ENCODE results near the gene ARMC7. TPM values are rescaled to one million over a fixed set of nuclear protein-coding genes. Genes with fewer than 3 reads are reported as not detected.
"Not testable (repeated sequence)": the region's sequence is repeated elsewhere in the genome, so short reads cannot be mapped to it uniquely, and the experiment has no call there.

ARMC7 gene
- total RNA-seq, 1 experiment from 2014 or later: 12.3 TPM

DNA sequence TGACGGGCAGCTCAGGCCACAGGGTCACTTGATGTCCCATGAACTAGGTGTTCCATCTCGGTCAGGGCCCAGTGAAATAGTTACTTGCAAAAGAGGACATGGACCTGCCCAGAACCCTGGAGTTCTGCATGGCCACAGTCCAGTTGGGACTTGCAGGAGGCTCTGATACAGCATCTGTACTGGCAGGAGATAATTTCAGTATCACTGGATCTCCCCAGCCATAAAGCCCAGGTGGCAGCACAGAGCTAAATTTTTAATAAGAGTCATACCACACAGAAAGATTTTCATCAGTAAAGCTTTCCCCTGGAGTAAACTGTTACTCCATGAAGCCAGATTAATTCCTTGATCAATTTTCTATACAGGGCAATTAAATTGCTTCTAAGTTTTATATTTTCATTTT is 40.0 kb upstream of the ARMC7 start:
- no TSS peak for BruUV-seq (replicated peaks)
- Histone ChIP-seq H3K4me3 (ENCODE audit: low read depth, low read length, poor library complexity, severe bottlenecking) (no peak overlapping the region), H3K36me3 (ENCODE audit: insufficient read depth, low read length, poor library complexity, severe bottlenecking) (no peaks in the 10 kb centered on the region), H3K27me3 (replicated peaks; ENCODE audit: insufficient read depth, low read depth, low read length, poor library complexity) (no peaks in the 10 kb centered on the region), H3K4me1 (ENCODE audit: insufficient read depth, low read length, poor library complexity, severe bottlenecking) (no peaks in the 10 kb centered on the region), H3K27ac (ENCODE audit: low read depth, low read length, poor library complexity, severe bottlenecking) (no peak overlapping the region), H3K9me3 (ENCODE audit: low read depth, low read length, poor library complexity, severe bottlenecking) (no peaks in the 10 kb centered on the region)
- no peak for DNase-seq (ENCODE audit: low spot score)
- intact Hi-C loops (cut with micrococcal nuclease; ENCODE audit: unreplicated experiment): no loop called here
- POLR2A ChIA-PET (ENCODE audit: low non-redundant PET): no interaction called here
- TF ChIP-seq EZH2 (IDR thresholded peaks at IDR 0.05; ENCODE audit: borderline replicate concordance, low read depth, low read length, poor library complexity, severe bottlenecking) (no peak), CTCF (conservative IDR thresholded peaks at IDR 0.05; ENCODE audit: low read depth, low read length) (peak; percentile 43)
- CTCF ChIA-PET: interaction anchor here (0.6 to 0.9 kb wide), 3 partner anchors 10 to 1468 kb away, joined by 3 to 9 read pairs (median 5); no protein-coding TSS in a partner anchor

DNA sequence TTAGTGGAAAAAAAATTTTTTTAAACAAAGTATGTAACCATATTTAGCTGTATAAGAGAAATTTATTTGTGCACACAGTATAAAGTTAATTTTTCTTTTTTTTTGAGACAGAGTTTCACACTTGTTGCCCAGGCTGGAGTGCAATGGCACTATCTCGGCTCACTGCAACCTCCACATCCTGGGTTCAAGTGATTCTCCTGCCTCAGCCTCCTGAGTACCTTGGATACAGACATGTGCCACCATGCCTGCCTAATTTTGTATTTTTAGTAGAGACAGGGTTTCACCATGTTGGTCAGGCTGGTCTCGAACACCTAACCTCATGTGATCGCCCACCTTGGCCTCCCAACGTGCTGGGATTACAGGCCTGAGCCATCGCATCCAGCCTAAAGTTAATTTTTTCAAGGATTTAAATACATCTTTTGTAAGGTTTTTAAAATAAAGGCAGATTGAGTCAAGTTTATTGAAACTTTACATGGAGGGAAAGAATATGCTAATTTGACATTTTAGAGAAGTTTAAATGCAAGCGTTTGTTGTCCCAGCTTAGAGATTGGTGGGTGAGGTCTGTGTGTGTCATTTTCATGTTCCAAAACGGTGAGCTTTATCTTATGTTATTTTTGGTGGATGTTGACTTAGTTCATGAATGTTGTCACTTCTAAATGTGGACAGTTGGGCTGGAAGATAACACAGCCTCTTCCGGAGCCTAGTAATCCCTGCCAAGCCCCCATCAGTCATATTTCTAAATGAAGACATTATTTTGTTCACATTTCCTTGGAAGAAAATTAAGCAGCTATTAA is 38.1 kb upstream of the ARMC7 start:
- DNase-seq (ENCODE audit: low spot score); POLR2A ChIA-PET (ENCODE audit: low non-redundant PET); H3K4me1 ChIP-seq (ENCODE audit: insufficient read depth, low read length, poor library complexity, severe bottlenecking); CTCF ChIA-PET; BruUV-seq (replicated peaks); H3K4me3 ChIP-seq (ENCODE audit: low read depth, low read length, poor library complexity, severe bottlenecking); H3K27ac ChIP-seq (ENCODE audit: low read depth, low read length, poor library complexity, severe bottlenecking); H3K36me3 ChIP-seq (ENCODE audit: insufficient read depth, low read length, poor library complexity, severe bottlenecking); H3K27me3 ChIP-seq (replicated peaks; ENCODE audit: insufficient read depth, low read depth, low read length, poor library complexity); intact Hi-C loops (cut with micrococcal nuclease; ENCODE audit: unreplicated experiment); H3K9me3 ChIP-seq (ENCODE audit: low read depth, low read length, poor library complexity, severe bottlenecking): not testable (repeated sequence)

DNA sequence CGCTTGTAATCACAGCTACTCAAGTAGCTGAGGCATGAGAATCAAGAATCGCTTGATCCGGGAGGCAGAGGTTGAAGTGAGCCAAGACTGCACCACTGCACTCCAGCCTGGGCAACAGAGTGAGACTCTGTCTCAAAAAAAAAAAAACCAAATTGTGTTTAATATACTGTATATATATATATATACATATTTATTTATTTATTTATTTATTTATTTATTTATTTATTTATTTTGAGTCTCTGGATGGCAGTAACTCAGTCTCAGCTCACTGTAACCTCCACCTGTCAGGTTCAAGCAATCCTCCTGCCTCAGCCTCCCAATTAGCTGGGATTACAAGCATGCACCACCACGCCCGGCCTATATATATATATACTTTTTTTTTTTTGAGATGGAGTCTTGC is 36.9 kb upstream of the ARMC7 start:
- H3K9me3 ChIP-seq (ENCODE audit: low read depth, low read length, poor library complexity, severe bottlenecking); H3K36me3 ChIP-seq (ENCODE audit: insufficient read depth, low read length, poor library complexity, severe bottlenecking); H3K4me1 ChIP-seq (ENCODE audit: insufficient read depth, low read length, poor library complexity, severe bottlenecking); BruUV-seq (replicated peaks); intact Hi-C loops (cut with micrococcal nuclease; ENCODE audit: unreplicated experiment); H3K4me3 ChIP-seq (ENCODE audit: low read depth, low read length, poor library complexity, severe bottlenecking); H3K27me3 ChIP-seq (replicated peaks; ENCODE audit: insufficient read depth, low read depth, low read length, poor library complexity); DNase-seq (ENCODE audit: low spot score); H3K27ac ChIP-seq (ENCODE audit: low read depth, low read length, poor library complexity, severe bottlenecking): not testable (repeated sequence)
- POLR2A ChIA-PET (ENCODE audit: low non-redundant PET): interaction anchor here (0.6 kb wide), 1 partner anchor 333 kb away, joined by 7 read pairs; no protein-coding TSS in a partner anchor
- CTCF ChIA-PET: interaction anchor here (0.6 to 0.8 kb wide), 2 partner anchors 19 to 31 kb away, joined by 5 to 6 read pairs; no protein-coding TSS in a partner anchor

GRCh38 chr17:75073618-75074047 is 36.1 kb upstream of the ARMC7 start:
- no peak for DNase-seq (ENCODE audit: low spot score)
- no peaks in the 10 kb centered on the region for H3K9me3 ChIP-seq (ENCODE audit: low read depth, low read length, poor library complexity, severe bottlenecking)
- BruUV-seq (replicated peaks): no TSS peak
- no peaks in the 10 kb centered on the region for H3K36me3 ChIP-seq (ENCODE audit: insufficient read depth, low read length, poor library complexity, severe bottlenecking)
- CTCF ChIA-PET: interaction anchor here (0.8 kb wide), 1 partner anchor 19 kb away, joined by 5 read pairs; no protein-coding TSS in a partner anchor
- no peak overlapping the region for H3K27ac ChIP-seq (ENCODE audit: low read depth, low read length, poor library complexity, severe bottlenecking)
- POLR2A ChIA-PET (ENCODE audit: low non-redundant PET): interaction anchor here (0.6 kb wide), 1 partner anchor 332 kb away, joined by 7 read pairs; no protein-coding TSS in a partner anchor
- no peak overlapping the region for H3K4me3 ChIP-seq (ENCODE audit: low read depth, low read length, poor library complexity, severe bottlenecking)
- no peaks in the 10 kb centered on the region for H3K27me3 ChIP-seq (replicated peaks; ENCODE audit: insufficient read depth, low read depth, low read length, poor library complexity)
- peaks cover 6% of the 10 kb centered on the region for H3K4me1 ChIP-seq (ENCODE audit: insufficient read depth, low read length, poor library complexity, severe bottlenecking)
- intact Hi-C loops (cut with micrococcal nuclease; ENCODE audit: unreplicated experiment): no loop called here
- TF ChIP-seq CTCF (conservative IDR thresholded peaks at IDR 0.05; ENCODE audit: low read depth, low read length) (no peak), EZH2 (IDR thresholded peaks at IDR 0.05; ENCODE audit: borderline replicate concordance, low read depth, low read length, poor library complexity, severe bottlenecking) (no peak)

All from A673 (cell line).